GM21381 (cell line): ENCODE data around the gene STARD7.

Experiments
- ATAC-seq: cut with Tn5 transposase; IDR thresholded peaks from one replicate; pipeline ENCODE4 v1.9.1; 2021; ENCODE audit warnings: mild to moderate bottlenecking, moderate library complexity; ENCODE audit not compliant: unreplicated experiment

The STARD7 gene

GRCh38 chr2:96201338-96201737 lies 7.3 kb downstream of the STARD7 start:
- no peak for ATAC-seq

GRCh38 chr2:96198921-96199320 lies 9.7 kb downstream of the STARD7 start:
- no peak for ATAC-seq

GRCh38 chr2:96197546-96198255 lies 10.9 kb downstream of the STARD7 start:
- ATAC-seq = no peak

GRCh38 chr2:96195410-96196066 lies 13.1 kb downstream of the STARD7 start:
- ATAC-seq = no peak

- no peak for ATAC-seq
Observed at GRCh38 chr2:96191937-96192670, 16.5 kb downstream of the STARD7 start.

- no peak for ATAC-seq
Observed at GRCh38 chr2:96188821-96189526, 19.7 kb downstream of the STARD7 start.

- no peak for ATAC-seq
Observed at GRCh38 chr2:96186562-96186961, 22.1 kb downstream of the STARD7 start.

- no peak for ATAC-seq
Observed at GRCh38 chr2:96185516-96185915, 23.1 kb downstream of the STARD7 start.

GRCh38 chr2:96184989-96185388 lies 23.6 kb downstream of the STARD7 start:
- ATAC-seq = no peak

- ATAC-seq = no peak
Observed at GRCh38 chr2:96184188-96184587, 24.4 kb downstream of the STARD7 start.

GRCh38 chr2:96181529-96181928 lies 27.1 kb downstream of the STARD7 start:
- ATAC-seq = no peak

GRCh38 chr2:96180521-96180920 lies 28.1 kb downstream of the STARD7 start:
- ATAC-seq = no peak

- ATAC-seq = no peak
Observed at GRCh38 chr2:96180002-96180401, 28.6 kb downstream of the STARD7 start.

GRCh38 chr2:96176661-96177060 lies 32.0 kb downstream of the STARD7 start:
- ATAC-seq = no peak

- no peak for ATAC-seq
Observed at GRCh38 chr2:96175951-96176350, 32.7 kb downstream of the STARD7 start.

- peak; percentile 77 for ATAC-seq
Observed at GRCh38 chr2:96174251-96175144, 34.1 kb downstream of the STARD7 start.

- no peak for ATAC-seq
Observed at GRCh38 chr2:96171831-96172230, 36.8 kb downstream of the STARD7 start.

- no peak for ATAC-seq
Observed at GRCh38 chr2:96170626-96171025, 38.0 kb downstream of the STARD7 start.

- ATAC-seq = no peak
Observed at GRCh38 chr2:96169868-96170507, 38.6 kb downstream of the STARD7 start.
